ENCODE data around the gene ZNRF1. TPM values are rescaled to one million over a fixed set of nuclear protein-coding genes. Genes with fewer than 3 reads are reported as not detected.

The ZNRF1 gene
- total and polyA plus RNA-seq, 2 of the 4 experiments (the other 2 are of a cell fraction) = 8.2 to 20.7 TPM

- Histone ChIP-seq H3K4me2 (ENCODE audit: low read depth, low read length) (no peak overlapping the region), H3K36me3 (ENCODE audit: control insufficient read depth, insufficient read depth, low read length) (peaks cover 19% of the 10 kb centered on the region), H2BK15ac (ENCODE audit: low read depth, low read length) (no peak overlapping the region), H3K27me3 (ENCODE audit: control insufficient read depth, insufficient read depth, low read length) (no peaks in the 10 kb centered on the region), H3K79me1 (ENCODE audit: low read depth in 1 of 2, low read length in 2 of 2) (peaks cover 32 to 60% of the 10 kb centered on the region in 2 experiments), H2AFZ (replicated peaks; ENCODE audit: low read length, poor library complexity) (no peak overlapping the region), H3K27ac (ENCODE audit: insufficient read depth, low read length) (no peak overlapping the region), H3K4me1 (ENCODE audit: control insufficient read depth, insufficient read depth, low read length) (peaks cover 3% of the 10 kb centered on the region), H2BK5ac (ENCODE audit: low read depth, low read length, poor library complexity, severe bottlenecking) (no peak overlapping the region), H3K9me1 (ENCODE audit: insufficient read depth, low read length) (peaks cover 13% of the 10 kb centered on the region), H2BK120ac (ENCODE audit: low read depth, low read length) (no peak overlapping the region), H2AK5ac (ENCODE audit: low read depth, low read length) (no peak overlapping the region; the same call in 1 of the 2 replicates), H3K56ac (ENCODE audit: extremely low read depth, insufficient read depth, low read length) (no peak overlapping the region), H4K8ac (ENCODE audit: low read depth in 2 of 2, low read length in 2 of 2) (no peak overlapping the region), H4K91ac (ENCODE audit: insufficient read depth, low read depth, low read length) (no peak overlapping the region), H2BK20ac (ENCODE audit: low read depth, low read length) (no peak overlapping the region), H3K9me3 (ENCODE audit: control insufficient read depth, insufficient read depth, low read length) (no peaks in the 10 kb centered on the region), H4K5ac (ENCODE audit: low read depth, low read length) (no peak overlapping the region), H3K18ac (ENCODE audit: low read depth, low read length) (no peak overlapping the region), H3K4me3 (ENCODE audit: insufficient read depth, low read depth, low read length) (no peak overlapping the region), H2AK9ac (replicated peaks; ENCODE audit: low read depth, low read length, poor library complexity) (no peak overlapping the region), H3K23ac (ENCODE audit: low read depth, low read length) (no peak overlapping the region), H3K9ac (ENCODE audit: low read depth, low read length) (no peak overlapping the region), H4K20me1 (ENCODE audit: insufficient read depth, low read length) (peaks cover 9% of the 10 kb centered on the region; the same call in 1 of the 2 replicates), H3K14ac (replicated peaks; ENCODE audit: low read depth, low read length) (no peak overlapping the region), H3K4ac (ENCODE audit: low read depth, low read length) (peak overlapping the region; percentile 6; the same call in 1 of the 2 replicates)
- in situ Hi-C loops (cut with MboI; ENCODE audit: low sequenced_read_pairs) = no loop called here
- DNase-seq = no peak
- WGBS, 2 experiments (ENCODE audit: extremely low coverage in 2 of 2, insufficient read length in 1 of 2) = 76% methylated on average over 5 of the region's 7 CpGs; no CpG with 5 or more reads in 1 of the 2 experiments
- ChIA-PET POLR2A (ENCODE audit: unreplicated experiment) (no interaction called here), CTCF (no interaction called here)
- intact Hi-C loops (cut with micrococcal nuclease) = no loop called here
- TF ChIP-seq, protein P1, sequence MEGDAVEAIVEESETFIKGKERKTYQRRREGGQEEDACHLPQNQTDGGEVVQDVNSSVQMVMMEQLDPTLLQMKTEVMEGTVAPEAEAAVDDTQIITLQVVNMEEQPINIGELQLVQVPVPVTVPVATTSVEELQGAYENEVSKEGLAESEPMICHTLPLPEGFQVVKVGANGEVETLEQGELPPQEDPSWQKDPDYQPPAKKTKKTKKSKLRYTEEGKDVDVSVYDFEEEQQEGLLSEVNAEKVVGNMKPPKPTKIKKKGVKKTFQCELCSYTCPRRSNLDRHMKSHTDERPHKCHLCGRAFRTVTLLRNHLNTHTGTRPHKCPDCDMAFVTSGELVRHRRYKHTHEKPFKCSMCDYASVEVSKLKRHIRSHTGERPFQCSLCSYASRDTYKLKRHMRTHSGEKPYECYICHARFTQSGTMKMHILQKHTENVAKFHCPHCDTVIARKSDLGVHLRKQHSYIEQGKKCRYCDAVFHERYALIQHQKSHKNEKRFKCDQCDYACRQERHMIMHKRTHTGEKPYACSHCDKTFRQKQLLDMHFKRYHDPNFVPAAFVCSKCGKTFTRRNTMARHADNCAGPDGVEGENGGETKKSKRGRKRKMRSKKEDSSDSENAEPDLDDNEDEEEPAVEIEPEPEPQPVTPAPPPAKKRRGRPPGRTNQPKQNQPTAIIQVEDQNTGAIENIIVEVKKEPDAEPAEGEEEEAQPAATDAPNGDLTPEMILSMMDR (conservative IDR thresholded peaks at IDR 0.05; ENCODE audit: low read depth, low read length) = no peak
- no peak for TF ChIP-seq MXI1 (IDR thresholded peaks at IDR 0.05; ENCODE audit: borderline replicate concordance, low read depth, low read length)
- no peak for TF ChIP-seq FOS (IDR thresholded peaks at IDR 0.05; ENCODE audit: low read depth, low read length)
- TF ChIP-seq MAZ (IDR thresholded peaks at IDR 0.05; ENCODE audit: borderline replicate concordance, low read depth, low read length) = no peak
- no peak for TF ChIP-seq BHLHE40 (IDR thresholded peaks at IDR 0.05; ENCODE audit: low read depth, low read length)
- no peak for TF ChIP-seq MAFK (IDR thresholded peaks at IDR 0.05; ENCODE audit: low read depth, low read length)
- TF ChIP-seq RAD21 (IDR thresholded peaks at IDR 0.05; ENCODE audit: low read length) = no peak
- no peak for TF ChIP-seq CHD1 (IDR thresholded peaks at IDR 0.05; ENCODE audit: low read depth, low read length)
- no peak for TF ChIP-seq CEBPB (IDR thresholded peaks at IDR 0.05; ENCODE audit: low read depth, low read length)
- TF ChIP-seq NFE2L2 (IDR thresholded peaks at IDR 0.05; ENCODE audit: low read depth, low read length) = no peak
- TF ChIP-seq, protein P2, sequence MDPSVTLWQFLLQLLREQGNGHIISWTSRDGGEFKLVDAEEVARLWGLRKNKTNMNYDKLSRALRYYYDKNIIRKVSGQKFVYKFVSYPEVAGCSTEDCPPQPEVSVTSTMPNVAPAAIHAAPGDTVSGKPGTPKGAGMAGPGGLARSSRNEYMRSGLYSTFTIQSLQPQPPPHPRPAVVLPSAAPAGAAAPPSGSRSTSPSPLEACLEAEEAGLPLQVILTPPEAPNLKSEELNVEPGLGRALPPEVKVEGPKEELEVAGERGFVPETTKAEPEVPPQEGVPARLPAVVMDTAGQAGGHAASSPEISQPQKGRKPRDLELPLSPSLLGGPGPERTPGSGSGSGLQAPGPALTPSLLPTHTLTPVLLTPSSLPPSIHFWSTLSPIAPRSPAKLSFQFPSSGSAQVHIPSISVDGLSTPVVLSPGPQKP (IDR thresholded peaks at IDR 0.05; ENCODE audit: borderline replicate concordance, low read depth, low read length) = no peak
- no peak for TF ChIP-seq SMC3 (IDR thresholded peaks at IDR 0.05; ENCODE audit: low read depth, low read length)
- dilution Hi-C loops (cut with HindIII; ENCODE audit: low sequenced_read_pairs, unreplicated experiment) = no loop called here
- ATAC-seq (ENCODE audit: low read depth) = no peak
- no TSS peak for BruUV-seq (replicated peaks)
Observed at GRCh38 chr16:75092777-75093176, 94.0 kb downstream of the ZNRF1 start.
